ENCODE measurements around the gene MAPK4.

MAPK4 gene

GRCh38 chr18:50695431-50696176 lies 135.7 kb downstream of the MAPK4 start:
- no peaks in the 10 kb centered on the region for H3K9me3 ChIP-seq (ENCODE audit: severe bottlenecking)
- H3K4me3 ChIP-seq (ENCODE audit: low read depth, low read length): no peak overlapping the region
- peaks cover 10% of the 10 kb centered on the region for H3K36me3 ChIP-seq
- H3K27ac ChIP-seq: no peak overlapping the region
- no peaks in the 10 kb centered on the region for H3K27me3 ChIP-seq (ENCODE audit: insufficient read depth, low read depth, severe bottlenecking)
- DNase-seq: peak; percentile 53
- TF ChIP-seq, protein P1, sequence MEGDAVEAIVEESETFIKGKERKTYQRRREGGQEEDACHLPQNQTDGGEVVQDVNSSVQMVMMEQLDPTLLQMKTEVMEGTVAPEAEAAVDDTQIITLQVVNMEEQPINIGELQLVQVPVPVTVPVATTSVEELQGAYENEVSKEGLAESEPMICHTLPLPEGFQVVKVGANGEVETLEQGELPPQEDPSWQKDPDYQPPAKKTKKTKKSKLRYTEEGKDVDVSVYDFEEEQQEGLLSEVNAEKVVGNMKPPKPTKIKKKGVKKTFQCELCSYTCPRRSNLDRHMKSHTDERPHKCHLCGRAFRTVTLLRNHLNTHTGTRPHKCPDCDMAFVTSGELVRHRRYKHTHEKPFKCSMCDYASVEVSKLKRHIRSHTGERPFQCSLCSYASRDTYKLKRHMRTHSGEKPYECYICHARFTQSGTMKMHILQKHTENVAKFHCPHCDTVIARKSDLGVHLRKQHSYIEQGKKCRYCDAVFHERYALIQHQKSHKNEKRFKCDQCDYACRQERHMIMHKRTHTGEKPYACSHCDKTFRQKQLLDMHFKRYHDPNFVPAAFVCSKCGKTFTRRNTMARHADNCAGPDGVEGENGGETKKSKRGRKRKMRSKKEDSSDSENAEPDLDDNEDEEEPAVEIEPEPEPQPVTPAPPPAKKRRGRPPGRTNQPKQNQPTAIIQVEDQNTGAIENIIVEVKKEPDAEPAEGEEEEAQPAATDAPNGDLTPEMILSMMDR (IDR thresholded peaks at IDR 0.05; ENCODE audit: low read depth, low read length): no peak

DNA sequence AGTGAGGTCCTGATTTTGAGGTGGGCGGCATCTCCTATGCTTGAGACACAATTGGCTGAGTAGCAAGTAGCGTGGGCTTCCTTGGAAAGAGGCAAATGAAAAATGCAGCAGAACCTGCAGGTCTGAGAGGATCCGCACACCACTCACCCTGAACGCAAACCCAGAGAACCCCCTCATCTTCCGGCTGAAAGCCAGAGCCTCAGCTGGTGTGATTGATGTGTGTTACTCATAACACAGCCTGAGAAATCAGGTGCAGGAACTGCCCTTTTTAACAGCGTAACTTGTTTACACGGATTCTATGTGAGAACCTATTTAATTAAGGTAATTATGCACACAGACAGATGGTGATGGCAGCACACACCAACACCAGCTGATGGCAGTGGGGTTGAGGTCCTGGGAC lies 136.5 kb downstream of the MAPK4 start:
- TF ChIP-seq, protein P1 (IDR thresholded peaks at IDR 0.05; ENCODE audit: low read depth, low read length): no peak
- H3K9me3 ChIP-seq (ENCODE audit: severe bottlenecking): no peaks in the 10 kb centered on the region
- peaks cover 10% of the 10 kb centered on the region for H3K36me3 ChIP-seq
- H3K4me3 ChIP-seq (ENCODE audit: low read depth, low read length): no peak overlapping the region
- no peak for DNase-seq
- H3K27ac ChIP-seq: no peak overlapping the region
- H3K27me3 ChIP-seq (ENCODE audit: insufficient read depth, low read depth, severe bottlenecking): no peaks in the 10 kb centered on the region

GRCh38 chr18:50696929-50697328 lies 137.0 kb downstream of the MAPK4 start:
- Histone ChIP-seq H3K27ac (no peak overlapping the region), H3K9me3 (ENCODE audit: severe bottlenecking) (no peaks in the 10 kb centered on the region), H3K27me3 (ENCODE audit: insufficient read depth, low read depth, severe bottlenecking) (no peaks in the 10 kb centered on the region), H3K36me3 (peaks cover 10% of the 10 kb centered on the region), H3K4me3 (ENCODE audit: low read depth, low read length) (no peak overlapping the region)
- no peak for DNase-seq
- TF ChIP-seq, protein P1 (IDR thresholded peaks at IDR 0.05; ENCODE audit: low read depth, low read length): no peak

GRCh38 chr18:50697509-50697908 lies 137.6 kb downstream of the MAPK4 start:
- no peaks in the 10 kb centered on the region for H3K27me3 ChIP-seq (ENCODE audit: insufficient read depth, low read depth, severe bottlenecking)
- no peak overlapping the region for H3K4me3 ChIP-seq (ENCODE audit: low read depth, low read length)
- H3K27ac ChIP-seq: no peak overlapping the region
- TF ChIP-seq, protein P1 (IDR thresholded peaks at IDR 0.05; ENCODE audit: low read depth, low read length): no peak
- no peaks in the 10 kb centered on the region for H3K9me3 ChIP-seq (ENCODE audit: severe bottlenecking)
- peaks cover 10% of the 10 kb centered on the region for H3K36me3 ChIP-seq
- DNase-seq: no peak

DNA sequence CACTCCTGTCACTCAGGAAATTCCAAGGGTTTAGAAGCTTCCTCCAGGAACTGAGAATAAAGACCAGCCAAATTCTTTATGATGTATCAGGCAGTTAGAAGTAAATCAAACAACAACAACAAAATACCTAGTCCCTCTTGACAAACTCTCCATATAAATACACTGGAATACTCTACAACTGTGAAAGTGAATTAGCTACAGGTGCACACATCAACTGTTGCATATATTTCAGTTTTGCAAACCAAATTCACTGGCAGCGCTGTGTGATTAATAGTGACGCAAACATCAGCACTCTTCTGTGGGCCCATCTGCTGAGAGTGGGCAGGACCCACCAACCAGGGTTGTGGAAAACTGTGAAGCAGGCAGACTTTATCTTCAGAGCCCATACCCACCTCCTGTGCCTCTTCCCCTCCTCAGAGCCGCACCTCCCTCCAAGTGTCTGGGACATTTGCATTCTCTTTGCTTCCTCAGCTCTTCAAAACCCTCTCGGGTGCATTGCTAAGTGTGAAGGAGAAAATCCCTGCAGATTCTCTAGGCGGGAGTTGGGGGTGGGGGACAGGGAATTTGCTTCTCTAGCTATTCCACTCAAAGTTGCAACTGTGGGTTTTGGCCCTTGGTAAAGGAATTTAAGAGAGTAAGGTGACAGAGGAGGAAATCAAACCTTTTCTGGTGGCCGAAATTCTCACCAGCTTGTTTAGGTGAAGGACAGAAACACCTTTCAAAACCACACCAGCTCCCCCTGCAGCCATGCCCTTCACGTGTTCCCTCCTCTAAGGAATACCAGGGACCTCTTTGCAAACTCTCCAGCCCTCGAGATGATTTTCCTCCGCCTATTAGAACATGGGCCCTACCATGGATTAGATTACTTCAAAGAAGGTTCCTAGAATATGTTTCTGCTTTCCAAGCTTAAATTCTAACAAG lies 140.6 kb downstream of the MAPK4 start:
- H3K36me3 ChIP-seq: peaks cover 7% of the 10 kb centered on the region
- TF ChIP-seq, protein P1 (IDR thresholded peaks at IDR 0.05; ENCODE audit: low read depth, low read length): no peak
- H3K27me3 ChIP-seq (ENCODE audit: insufficient read depth, low read depth, severe bottlenecking): no peaks in the 10 kb centered on the region

More for the DNA sequence above, 140.6 kb downstream of the MAPK4 start:
- no peak for DNase-seq
- no peak overlapping the region for H3K27ac ChIP-seq
- no peak overlapping the region for H3K4me3 ChIP-seq (ENCODE audit: low read depth, low read length)
- no peaks in the 10 kb centered on the region for H3K9me3 ChIP-seq (ENCODE audit: severe bottlenecking)
